Activated CD4-positive, alpha-beta T cell treated with anti-CD3 and anti-CD28 coated beads, Interleukin-2, amount 10 ng/mL, durations not matched to agents 7 days and 5 days (primary cell): ENCODE data around the gene BLM. TPM values are rescaled to one million over a fixed set of nuclear protein-coding genes. Genes with fewer than 3 reads are reported as not detected.

ENCODE experiments used
- CTCF ChIA-PET: fragments of 350-600 bp; sonication (Branson Sonifier 250); formaldehyde crosslinking; loops from one replicate; lab custom pipeline; 2021; ENCODE audit warnings: antibody characterized with exemption; lab: Charles Lee
- POLR2A ChIA-PET: fragments of 350-600 bp; sonication (Branson Sonifier 250); formaldehyde crosslinking; loops from one replicate; lab custom pipeline; 2021; ENCODE audit warnings: antibody characterized with exemption; lab: Charles Lee
- DNase-seq: peaks from one replicate; pipeline ENCODE4 v3.0.0-alpha.2; 2020
- H3K27ac Mint-ChIP-seq: one replicate; pipeline ENCODE4 v1.8.0; 2021; ENCODE audit warnings: mild to moderate bottlenecking, moderate library complexity, mixed read lengths
- H3K27me3 Mint-ChIP-seq: one replicate; pipeline ENCODE4 v1.8.0; 2021; ENCODE audit warnings: mixed read lengths
- H3K36me3 Mint-ChIP-seq: one replicate; pipeline ENCODE4 v1.8.0; 2021; ENCODE audit warnings: low read depth, mixed read lengths
- H3K4me1 Mint-ChIP-seq: one replicate; pipeline ENCODE4 v1.8.0; 2021; ENCODE audit warnings: mixed read lengths
- H3K4me3 Mint-ChIP-seq: one replicate; pipeline ENCODE4 v1.8.0; 2021; ENCODE audit warnings: mild to moderate bottlenecking, moderate library complexity, mixed read lengths
- H3K9me3 Mint-ChIP-seq: one replicate; pipeline ENCODE4 v1.8.0; 2021; ENCODE audit warnings: mixed read lengths
- total RNA-seq, 2 experiments: library from RNA; stranded (reverse); gene quantifications; one replicate each; pipeline ENCODE4 v1.2.3, GENCODE V29; 2021

BLM gene
- total RNA-seq, 2 experiments from 2014 or later, result 50.2 to 57.7 TPM

GRCh38 chr15:90697175-90697574, 20.0 kb upstream of the BLM start:
- H3K27ac Mint-ChIP-seq, result peak overlapping the region; percentile 85
- H3K36me3 Mint-ChIP-seq, result peaks cover 2% of the 10 kb centered on the region
- no peaks in the 10 kb centered on the region for H3K27me3 Mint-ChIP-seq
- POLR2A ChIA-PET, result interaction anchor here (0.5 to 1.1 kb wide), 3 partner anchors 20 to 352 kb away, joined by 3 to 5 read pairs (median 4); partner anchors contain the start of gene BLM
- peaks cover 42% of the 10 kb centered on the region for H3K4me1 Mint-ChIP-seq
- DNase-seq, result peak; percentile 67
- peaks cover 4% of the 10 kb centered on the region for H3K9me3 Mint-ChIP-seq
- CTCF ChIA-PET, result interaction anchor here (0.7 to 2.2 kb wide), 8 partner anchors 12 to 377 kb away, joined by 3 to 7 read pairs (median 4); no protein-coding TSS in a partner anchor
- H3K4me3 Mint-ChIP-seq, result no peak overlapping the region

- Mint-ChIP-seq H3K4me1 (peaks cover 29% of the 10 kb centered on the region), H3K27me3 (no peaks in the 10 kb centered on the region), H3K4me3 (no peak overlapping the region), H3K27ac (no peak overlapping the region), H3K36me3 (peaks cover 8% of the 10 kb centered on the region), H3K9me3 (peaks cover 5% of the 10 kb centered on the region)
- DNase-seq, result no peak
- ChIA-PET POLR2A (no interaction called here), CTCF (interaction anchor here (0.7 to 2.2 kb wide), 7 partner anchors 9 to 233 kb away, joined by 3 to 6 read pairs (median 5); partner anchors contain the start of gene BLM)
Observed at GRCh38 chr15:90698629-90699028, 18.5 kb upstream of the BLM start.

- DNase-seq, result no peak
- ChIA-PET CTCF (interaction anchor here (0.7 to 1.8 kb wide), 5 partner anchors 9 to 88 kb away, joined by 3 to 8 read pairs (median 3); partner anchors contain the start of gene BLM), POLR2A (no interaction called here)
- Mint-ChIP-seq H3K27me3 (no peaks in the 10 kb centered on the region), H3K9me3 (peaks cover 5% of the 10 kb centered on the region), H3K27ac (no peak overlapping the region), H3K4me3 (no peak overlapping the region), H3K4me1 (peaks cover 19% of the 10 kb centered on the region), H3K36me3 (peaks cover 8% of the 10 kb centered on the region)
Observed at GRCh38 chr15:90701048-90701447, 16.1 kb upstream of the BLM start.

GRCh38 chr15:90701880-90702630, 15.1 kb upstream of the BLM start:
- ChIA-PET CTCF (interaction anchor here (0.6 to 1.5 kb wide), 3 partner anchors 10 to 76 kb away, joined by 3 to 4 read pairs (median 3); no protein-coding TSS in a partner anchor), POLR2A (no interaction called here)
- no peak overlapping the region for H3K4me3 Mint-ChIP-seq
- H3K27me3 Mint-ChIP-seq, result no peaks in the 10 kb centered on the region
- peaks cover 8% of the 10 kb centered on the region for H3K36me3 Mint-ChIP-seq
- H3K9me3 Mint-ChIP-seq, result peaks cover 5% of the 10 kb centered on the region
- peak overlapping the region; percentile 55 for H3K27ac Mint-ChIP-seq
- no peak for DNase-seq
- H3K4me1 Mint-ChIP-seq, result peaks cover 13% of the 10 kb centered on the region

GRCh38 chr15:90703455-90703854, 13.7 kb upstream of the BLM start:
- POLR2A ChIA-PET, result no interaction called here
- no peak for DNase-seq
- peaks cover 5% of the 10 kb centered on the region for H3K4me1 Mint-ChIP-seq
- H3K36me3 Mint-ChIP-seq, result peaks cover 6% of the 10 kb centered on the region
- H3K9me3 Mint-ChIP-seq, result peaks cover 5% of the 10 kb centered on the region
- CTCF ChIA-PET, result interaction anchor here (0.6 to 1.1 kb wide), 2 partner anchors 14 to 194 kb away, joined by 3 to 4 read pairs; partner anchors contain the start of gene BLM
- H3K27ac Mint-ChIP-seq, result no peak overlapping the region
- H3K27me3 Mint-ChIP-seq, result no peaks in the 10 kb centered on the region
- H3K4me3 Mint-ChIP-seq, result no peak overlapping the region

GRCh38 chr15:90705212-90705611, 11.9 kb upstream of the BLM start:
- Mint-ChIP-seq H3K27me3 (no peaks in the 10 kb centered on the region), H3K9me3 (peaks cover 5% of the 10 kb centered on the region), H3K4me3 (no peak overlapping the region), H3K4me1 (peaks cover 2% of the 10 kb centered on the region), H3K36me3 (peaks cover 6% of the 10 kb centered on the region), H3K27ac (no peak overlapping the region)
- ChIA-PET CTCF (interaction anchor here (0.8 to 1.2 kb wide), 2 partner anchors 9 to 139 kb away, joined by 3 to 5 read pairs; no protein-coding TSS in a partner anchor), POLR2A (no interaction called here)
- no peak for DNase-seq

- POLR2A ChIA-PET, result no interaction called here
- no peak for DNase-seq
- CTCF ChIA-PET, result interaction anchor here (0.6 kb wide), 3 partner anchors 8 to 232 kb away, joined by 3 to 5 read pairs (median 3); no protein-coding TSS in a partner anchor
- no peak overlapping the region for H3K27ac Mint-ChIP-seq
- H3K4me1 Mint-ChIP-seq, result peaks cover 15% of the 10 kb centered on the region
- H3K4me3 Mint-ChIP-seq, result no peak overlapping the region
- no peaks in the 10 kb centered on the region for H3K27me3 Mint-ChIP-seq
- H3K9me3 Mint-ChIP-seq, result peaks cover 5% of the 10 kb centered on the region
- peaks cover 6% of the 10 kb centered on the region for H3K36me3 Mint-ChIP-seq
Observed at GRCh38 chr15:90706394-90707327, 10.5 kb upstream of the BLM start.

GRCh38 chr15:90707489-90707888, 9.7 kb upstream of the BLM start:
- ChIA-PET CTCF (interaction anchor here (0.6 kb wide), 3 partner anchors 9 to 232 kb away, joined by 3 to 5 read pairs (median 3); no protein-coding TSS in a partner anchor), POLR2A (no interaction called here)
- H3K9me3 Mint-ChIP-seq, result peaks cover 2% of the 10 kb centered on the region
- H3K4me3 Mint-ChIP-seq, result no peak overlapping the region
- H3K36me3 Mint-ChIP-seq, result peaks cover 3% of the 10 kb centered on the region
- DNase-seq, result no peak
- H3K4me1 Mint-ChIP-seq, result peaks cover 18% of the 10 kb centered on the region
- H3K27me3 Mint-ChIP-seq, result no peaks in the 10 kb centered on the region
- H3K27ac Mint-ChIP-seq, result no peak overlapping the region

GRCh38 chr15:90708516-90708915, 8.6 kb upstream of the BLM start:
- DNase-seq, result no peak
- Mint-ChIP-seq H3K27me3 (no peaks in the 10 kb centered on the region), H3K36me3 (peaks cover 5% of the 10 kb centered on the region), H3K9me3 (no peaks in the 10 kb centered on the region), H3K4me3 (no peak overlapping the region), H3K27ac (no peak overlapping the region), H3K4me1 (peaks cover 18% of the 10 kb centered on the region)
- POLR2A ChIA-PET, result no interaction called here
- CTCF ChIA-PET, result interaction anchor here (2.2 kb wide), 1 partner anchor 9 kb away, joined by 9 read pairs; the partner anchor contains the start of gene BLM

- DNase-seq, result no peak
- Mint-ChIP-seq H3K27me3 (no peaks in the 10 kb centered on the region), H3K36me3 (peaks cover 5% of the 10 kb centered on the region), H3K27ac (no peak overlapping the region), H3K4me1 (peaks cover 18% of the 10 kb centered on the region), H3K9me3 (no peaks in the 10 kb centered on the region), H3K4me3 (no peak overlapping the region)
- CTCF ChIA-PET, result interaction anchor here (1.3 to 2.2 kb wide), 2 partner anchors 9 to 222 kb away, joined by 4 to 9 read pairs; partner anchors contain the start of gene BLM
- POLR2A ChIA-PET, result no interaction called here
Observed at GRCh38 chr15:90709278-90709677, 7.9 kb upstream of the BLM start.

GRCh38 chr15:90710436-90711027, 6.6 kb upstream of the BLM start:
- ChIA-PET POLR2A (no interaction called here), CTCF (interaction anchor here (0.7 to 2.2 kb wide), 4 partner anchors 7 to 221 kb away, joined by 3 to 9 read pairs (median 4); partner anchors contain the start of gene BLM)
- Mint-ChIP-seq H3K4me3 (no peak overlapping the region), H3K36me3 (peaks cover 6% of the 10 kb centered on the region), H3K9me3 (no peaks in the 10 kb centered on the region), H3K27ac (peak overlapping the region; percentile 44), H3K27me3 (no peaks in the 10 kb centered on the region), H3K4me1 (peaks cover 18% of the 10 kb centered on the region)
- DNase-seq, result no peak

- POLR2A ChIA-PET, result no interaction called here
- Mint-ChIP-seq H3K27ac (no peak overlapping the region), H3K4me3 (no peak overlapping the region), H3K9me3 (no peaks in the 10 kb centered on the region), H3K4me1 (peaks cover 26% of the 10 kb centered on the region), H3K27me3 (no peaks in the 10 kb centered on the region), H3K36me3 (peaks cover 6% of the 10 kb centered on the region)
- CTCF ChIA-PET, result interaction anchor here (1.0 kb wide), 1 partner anchor 14 kb away, joined by 4 read pairs; no protein-coding TSS in a partner anchor
- no peak for DNase-seq
Observed at GRCh38 chr15:90711418-90711824, 5.7 kb upstream of the BLM start.
